NCI-H2196 (cell line): ENCODE measurements around the gene DSTN.

Source experiments
- DNase-seq: peaks from one replicate; lab custom pipeline; 2025; ENCODE audit not compliant: unreplicated experiment; lab: John Stamatoyannopoulos, UW

The DSTN gene

DNA sequence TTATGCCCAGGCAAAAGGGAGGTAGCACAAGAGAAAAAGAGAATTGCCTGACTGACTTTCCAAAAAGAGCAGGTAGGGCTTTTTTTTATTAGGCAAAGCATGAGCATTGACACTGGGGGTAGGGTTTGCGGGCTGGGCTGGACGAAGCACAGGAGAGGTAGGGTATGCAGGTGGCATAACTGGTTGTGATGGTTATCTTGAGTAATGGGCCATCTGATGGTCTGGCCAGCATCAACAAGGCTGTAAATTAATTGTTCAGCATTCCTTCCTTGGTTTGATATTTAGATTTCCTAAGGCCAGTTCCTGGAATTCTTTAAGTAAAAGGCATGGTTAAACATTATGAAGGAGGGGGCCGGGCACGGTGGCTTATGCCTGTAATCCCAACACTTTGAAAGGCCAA, 24.7 kb upstream of the DSTN start:
- DNase-seq, result no peak

DNA sequence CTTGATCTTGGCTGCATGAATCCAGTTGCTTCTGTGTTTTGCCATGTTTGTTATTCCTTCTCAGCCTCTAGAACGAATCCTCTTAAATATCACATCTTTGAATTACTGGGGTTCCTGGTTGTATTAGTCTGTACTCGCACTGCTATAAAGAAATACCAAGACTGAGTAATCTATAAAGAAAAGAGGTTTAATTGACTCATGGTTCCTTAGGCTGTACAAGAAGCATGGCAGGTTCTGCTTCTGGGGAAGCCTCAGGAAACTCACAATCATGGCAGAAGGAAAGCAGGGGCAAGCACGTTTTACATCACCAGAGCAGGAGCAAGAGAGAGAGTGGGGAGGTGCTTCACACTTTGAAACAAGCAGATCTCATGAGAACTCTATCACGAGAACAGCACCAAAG, 20.7 kb upstream of the DSTN start:
- DNase-seq, result no peak

DNA sequence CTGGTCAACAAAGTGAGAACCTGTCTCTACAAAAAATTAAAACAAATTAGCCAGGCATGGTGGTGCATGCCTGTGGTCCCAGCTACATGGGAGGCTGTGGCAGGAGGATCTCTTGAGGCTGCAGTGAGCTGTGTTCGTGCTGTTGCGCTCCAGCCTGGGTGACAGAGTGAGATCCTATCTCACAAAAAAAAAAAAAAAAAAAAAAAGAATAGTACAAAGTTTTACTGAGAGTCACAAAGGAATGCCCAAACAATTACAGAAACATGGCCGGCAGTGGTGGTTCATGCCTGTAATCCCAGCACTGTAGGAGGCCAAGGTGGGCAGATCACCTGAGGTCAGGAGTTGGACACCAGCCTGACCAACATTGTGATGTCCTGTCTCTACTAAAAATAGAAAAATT, 14.8 kb upstream of the DSTN start:
- DNase-seq, result no peak

DNA sequence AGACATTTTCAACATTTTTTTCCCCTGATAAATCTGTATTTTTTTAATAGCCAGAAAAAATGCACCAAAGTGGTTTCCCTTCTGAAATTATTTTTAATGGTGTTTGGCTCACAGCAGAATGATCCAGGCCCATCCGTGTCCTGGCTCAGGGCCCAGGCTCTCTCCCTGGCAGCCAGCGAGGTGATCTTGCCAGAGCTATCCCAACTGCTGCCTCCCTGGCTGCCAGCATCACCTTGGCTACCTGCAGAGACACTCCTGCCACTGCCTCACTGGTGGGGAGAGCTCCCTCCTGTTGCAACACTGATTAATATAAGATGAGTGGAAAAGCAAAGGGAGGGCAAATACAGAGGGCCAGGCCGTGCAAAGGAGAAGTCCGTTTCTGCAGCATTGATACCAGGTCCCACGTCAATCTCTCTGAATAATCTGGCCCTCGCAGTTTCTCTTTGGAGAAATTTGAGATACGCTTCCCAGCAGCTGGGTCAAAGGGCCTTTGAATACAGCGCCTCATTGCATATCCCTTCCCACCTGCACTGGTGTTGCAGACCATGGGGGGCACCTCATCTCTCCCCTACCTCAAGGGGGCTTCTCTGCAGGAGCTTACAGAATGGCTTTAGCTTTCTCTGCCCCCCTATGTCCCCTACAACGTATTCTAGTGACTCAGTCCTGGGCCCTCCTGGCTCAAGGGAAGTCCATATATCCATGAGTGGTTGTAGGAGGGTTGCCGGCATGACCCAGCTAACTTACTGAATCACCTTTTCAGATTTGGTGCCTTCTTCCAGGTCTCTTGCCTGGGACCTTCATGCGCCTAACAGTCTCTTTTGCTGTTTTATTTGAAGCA, 12.8 kb upstream of the DSTN start:
- DNase-seq, result peak; percentile 84

DNA sequence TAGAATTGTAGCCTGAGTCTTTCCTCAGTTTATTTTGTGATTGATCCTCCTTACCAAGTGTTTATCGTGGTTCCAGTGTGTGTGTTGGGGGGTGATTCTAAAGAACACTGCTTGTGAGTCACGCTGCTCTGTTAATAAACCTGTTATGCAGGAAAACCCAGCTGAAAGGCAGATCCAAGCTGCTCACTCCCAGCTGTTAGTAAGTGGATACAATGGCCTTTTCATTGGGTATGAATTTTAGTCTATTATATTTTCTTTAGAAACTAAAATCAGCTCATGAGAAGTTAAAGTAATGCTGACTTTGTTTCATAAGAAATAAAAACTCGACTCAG, 12.2 kb upstream of the DSTN start:
- peak; percentile 72 for DNase-seq

DNA sequence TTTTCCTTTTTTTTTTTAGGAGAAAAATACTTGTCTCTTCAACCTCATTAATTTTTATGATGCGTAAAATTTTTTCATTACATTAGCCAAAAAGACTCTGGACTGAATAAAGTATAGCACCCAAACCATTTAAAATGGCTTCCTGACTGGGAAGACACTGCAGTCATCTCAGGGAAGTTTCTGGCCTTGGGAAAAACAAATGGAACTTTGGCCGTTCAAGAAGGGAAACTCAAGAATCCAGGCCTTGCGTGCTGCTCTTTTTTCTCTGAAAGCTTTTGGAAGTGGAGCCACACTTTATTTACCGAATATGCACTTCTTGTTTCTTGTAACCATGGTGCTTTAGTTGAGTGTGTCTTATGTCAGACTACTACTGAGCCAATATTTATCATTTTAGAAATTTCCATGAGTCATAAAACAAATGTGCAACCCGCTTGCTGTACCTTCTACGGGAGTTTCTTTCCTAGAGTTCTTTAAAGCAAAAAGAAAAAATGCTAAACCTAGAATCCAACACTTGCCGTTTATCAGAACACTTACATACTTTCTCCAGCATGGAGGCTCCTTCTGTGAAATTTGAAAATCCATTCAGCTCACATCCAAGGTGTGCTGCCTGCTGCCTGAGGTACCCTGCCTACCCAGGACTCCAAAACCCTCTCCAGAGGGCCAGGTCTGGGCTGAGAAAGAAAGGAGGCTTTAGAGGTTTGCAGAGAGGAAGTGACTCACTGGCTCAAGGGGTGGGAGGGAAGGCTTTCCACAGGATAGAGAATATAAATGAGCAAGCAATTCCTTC, 11.5 kb upstream of the DSTN start:
- peak; percentile 54 for DNase-seq

DNA sequence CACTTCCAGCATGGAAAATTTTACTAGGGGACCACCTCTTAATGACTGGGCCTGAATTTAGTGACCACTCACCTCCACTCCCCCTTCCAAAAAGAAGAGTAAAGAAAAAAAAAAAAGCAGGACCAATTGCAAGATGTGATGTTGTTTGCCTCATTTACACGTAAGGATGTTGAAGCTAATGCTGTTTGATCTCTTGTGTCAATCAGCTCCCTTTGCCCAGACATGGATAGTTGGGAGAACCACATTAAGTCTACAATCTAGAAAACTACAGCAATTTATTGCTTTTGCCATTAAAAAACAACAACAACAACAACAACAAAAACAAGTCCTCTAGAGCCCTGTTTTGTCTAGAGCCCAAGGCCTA, 11.0 kb upstream of the DSTN start:
- DNase-seq, result no peak

DNA sequence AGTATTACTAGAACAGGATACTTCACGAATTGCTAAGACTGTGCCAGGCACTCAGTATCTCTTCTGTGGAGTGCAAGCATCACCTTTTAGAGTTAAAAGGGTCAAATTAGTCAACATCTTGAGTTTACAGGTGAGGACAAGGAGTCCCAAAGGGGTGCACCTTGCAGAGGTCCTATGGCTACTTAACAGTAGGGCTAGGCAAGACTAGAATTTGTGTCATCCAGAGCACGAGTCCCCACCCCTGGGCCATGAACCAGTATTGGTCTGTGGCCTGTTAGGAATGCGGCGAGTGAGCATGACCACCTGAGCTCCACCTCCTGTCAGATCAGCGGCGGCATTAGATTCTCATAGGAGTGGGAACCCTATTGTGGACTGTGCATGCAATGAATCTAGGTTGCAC, 10.5 kb upstream of the DSTN start:
- DNase-seq, result no peak

DNA sequence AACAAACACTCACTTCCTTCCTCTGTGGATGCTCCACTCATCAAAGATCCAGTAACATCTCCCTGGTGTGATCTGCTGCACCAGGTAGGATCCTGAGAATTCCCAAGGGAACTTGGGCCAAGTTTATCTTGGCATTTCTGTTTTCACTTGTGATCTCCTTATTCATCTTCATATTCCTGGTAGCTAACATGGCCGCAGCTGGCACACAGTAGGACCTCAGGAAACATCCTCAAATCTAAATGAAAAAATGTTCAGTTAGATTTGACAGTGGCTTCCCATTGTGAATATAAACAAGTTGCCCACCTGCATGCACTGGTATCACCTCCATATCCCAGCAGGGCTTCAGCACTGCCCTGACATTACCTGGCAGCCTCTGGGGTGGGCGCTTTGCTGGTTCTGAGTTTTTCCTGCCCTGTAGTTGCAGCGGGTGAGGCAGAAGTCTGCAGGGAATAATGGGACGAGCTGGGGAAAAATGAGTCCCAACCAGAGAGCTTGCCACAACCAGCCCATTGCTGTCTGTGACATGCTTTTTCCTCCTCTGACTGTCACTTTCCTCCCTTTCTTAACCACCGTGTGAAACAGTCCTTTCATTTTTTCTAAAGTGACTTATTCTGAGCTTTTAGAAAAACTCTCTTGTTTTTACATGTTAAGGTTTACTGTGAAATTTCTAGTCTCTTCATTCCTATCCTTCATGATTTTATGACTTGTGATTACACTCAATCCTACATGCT, 9.4 kb upstream of the DSTN start:
- no peak for DNase-seq

DNA sequence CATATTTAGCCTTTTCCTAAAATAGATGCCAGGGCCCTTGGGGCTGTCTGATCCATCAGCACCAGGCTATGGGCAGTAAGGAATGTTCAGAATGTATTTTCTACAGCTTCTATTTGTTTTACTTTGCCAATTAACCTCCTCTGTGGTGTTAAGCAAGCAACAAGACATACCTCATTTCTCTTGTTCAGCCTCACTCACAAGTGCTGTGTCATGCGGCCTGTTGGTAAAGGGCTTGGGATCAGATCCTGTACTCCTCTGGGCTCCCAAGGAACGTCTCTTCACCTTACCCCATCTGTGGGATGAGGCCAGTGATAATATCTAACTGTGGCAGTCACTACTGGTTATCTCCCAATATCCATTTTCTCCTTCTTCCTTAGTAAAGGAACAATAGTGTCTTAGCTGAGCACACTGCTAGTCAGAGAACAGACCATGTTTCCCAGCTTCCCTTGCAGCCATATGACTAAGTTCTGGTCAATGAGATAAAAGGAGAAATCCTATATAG, 7.0 kb upstream of the DSTN start:
- no peak for DNase-seq

DNA sequence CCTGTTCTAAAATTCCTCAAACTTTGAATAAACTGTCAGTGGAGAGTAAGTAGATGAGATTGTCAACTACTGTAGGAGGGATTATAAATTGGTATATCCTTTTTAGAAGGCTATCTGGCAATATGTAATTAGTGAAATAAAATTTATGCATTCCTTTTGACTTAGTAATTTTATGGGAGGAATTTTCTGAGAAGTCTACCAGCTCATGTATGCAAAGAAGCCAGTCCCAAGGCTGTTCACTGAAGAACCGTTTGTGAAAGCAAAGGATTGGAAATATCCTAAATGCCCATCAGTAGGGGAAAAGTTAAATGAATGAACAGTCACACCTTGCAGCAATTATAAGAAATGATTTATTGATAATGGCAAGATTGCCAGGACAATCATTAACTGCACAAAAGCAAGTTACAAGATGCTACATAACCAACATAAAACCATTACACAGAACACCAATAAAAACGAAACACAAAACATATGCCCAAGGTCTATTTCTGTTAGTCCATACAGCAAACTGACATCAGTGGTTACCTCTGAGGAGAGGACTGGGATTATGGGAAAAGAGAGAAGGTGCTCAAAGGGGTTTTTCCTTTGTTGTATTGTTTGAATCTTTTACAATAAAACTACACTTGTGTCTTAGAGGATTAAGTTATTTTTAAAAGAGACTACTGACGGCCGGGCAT, 4.6 kb upstream of the DSTN start:
- DNase-seq, result no peak

DNA sequence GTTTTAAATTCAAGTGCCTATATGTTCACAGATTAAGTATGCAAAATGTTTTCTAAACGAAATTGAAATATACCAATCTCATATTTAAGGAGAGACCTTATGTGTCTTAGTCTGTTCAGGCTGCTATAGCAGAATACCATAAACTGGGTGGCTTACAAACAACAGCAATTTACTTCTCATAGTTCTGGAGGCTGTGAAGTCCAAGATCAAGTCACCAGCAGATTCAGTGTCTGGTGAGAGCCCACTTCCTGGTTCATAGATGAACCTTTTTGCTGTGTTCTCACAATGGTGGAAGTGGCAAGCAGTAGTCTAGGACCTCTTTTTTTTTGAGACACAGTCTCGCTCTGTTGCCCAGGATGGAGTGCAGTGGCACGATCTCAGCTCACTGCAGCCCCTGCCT, 3.5 kb upstream of the DSTN start:
- no peak for DNase-seq

DNA sequence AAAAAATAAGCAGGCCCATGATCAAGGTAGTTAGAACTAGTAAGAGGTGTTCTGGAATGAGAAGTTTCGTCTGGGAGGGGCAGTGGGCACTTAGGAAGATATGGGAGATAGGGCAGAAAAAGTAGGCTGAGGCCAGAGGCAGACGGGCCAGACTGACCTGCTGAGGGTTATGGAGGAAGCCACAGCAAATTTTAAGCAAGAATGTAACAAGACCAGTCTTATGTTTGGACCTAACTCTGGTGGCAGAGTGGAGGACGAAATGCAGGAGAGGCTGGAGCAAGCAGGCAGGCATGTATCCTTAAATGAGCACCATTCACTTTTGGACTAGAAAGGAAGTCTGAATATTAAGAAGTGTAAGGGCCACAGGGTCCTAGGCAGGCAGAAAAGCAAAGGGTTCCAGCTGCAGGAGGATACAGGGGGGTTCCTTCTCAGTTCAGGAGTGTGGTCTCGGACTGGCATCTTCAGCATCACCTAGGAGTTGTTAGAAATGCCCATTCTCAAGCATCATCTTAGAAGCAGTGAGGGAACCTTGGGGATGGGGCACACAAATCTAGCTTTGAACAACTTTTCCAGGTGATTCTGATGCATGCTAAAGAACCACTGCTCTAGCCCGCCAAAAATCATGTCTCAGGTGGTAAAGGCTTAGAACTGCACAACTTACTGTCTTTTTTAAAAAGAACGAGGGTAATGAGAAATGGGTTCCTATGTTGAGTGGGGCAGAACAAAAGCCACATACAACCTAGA, 1.7 kb upstream of the DSTN start:
- DNase-seq, result no peak

DNA sequence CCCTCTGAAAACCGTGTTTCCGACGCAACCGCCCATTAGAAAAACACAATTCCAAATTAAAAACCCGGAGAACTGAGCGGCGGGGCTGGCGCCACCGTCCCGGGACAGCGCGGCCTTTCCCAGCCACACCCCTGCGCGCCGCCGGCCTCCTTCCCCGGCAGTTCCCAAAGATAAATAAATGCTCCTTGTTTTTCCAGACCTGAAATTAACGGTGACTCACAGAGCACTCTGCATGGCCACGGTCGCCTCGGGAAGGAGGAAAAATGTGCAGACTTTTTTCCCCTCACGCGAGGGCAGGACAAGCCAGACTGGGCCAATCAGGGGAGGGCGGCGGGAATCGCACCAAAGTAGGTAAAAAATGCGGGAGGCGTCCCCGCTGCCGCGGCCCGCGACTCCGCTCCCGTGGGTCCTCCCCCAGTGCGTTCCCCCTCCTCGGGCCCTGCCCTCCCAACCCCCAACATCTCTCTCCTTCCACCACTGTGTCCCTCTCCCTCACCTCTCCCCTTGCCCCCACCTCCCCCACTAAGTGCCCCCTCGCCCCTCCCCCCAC, 828 bp upstream of the DSTN start:
- DNase-seq, result peak; percentile 59

DNA sequence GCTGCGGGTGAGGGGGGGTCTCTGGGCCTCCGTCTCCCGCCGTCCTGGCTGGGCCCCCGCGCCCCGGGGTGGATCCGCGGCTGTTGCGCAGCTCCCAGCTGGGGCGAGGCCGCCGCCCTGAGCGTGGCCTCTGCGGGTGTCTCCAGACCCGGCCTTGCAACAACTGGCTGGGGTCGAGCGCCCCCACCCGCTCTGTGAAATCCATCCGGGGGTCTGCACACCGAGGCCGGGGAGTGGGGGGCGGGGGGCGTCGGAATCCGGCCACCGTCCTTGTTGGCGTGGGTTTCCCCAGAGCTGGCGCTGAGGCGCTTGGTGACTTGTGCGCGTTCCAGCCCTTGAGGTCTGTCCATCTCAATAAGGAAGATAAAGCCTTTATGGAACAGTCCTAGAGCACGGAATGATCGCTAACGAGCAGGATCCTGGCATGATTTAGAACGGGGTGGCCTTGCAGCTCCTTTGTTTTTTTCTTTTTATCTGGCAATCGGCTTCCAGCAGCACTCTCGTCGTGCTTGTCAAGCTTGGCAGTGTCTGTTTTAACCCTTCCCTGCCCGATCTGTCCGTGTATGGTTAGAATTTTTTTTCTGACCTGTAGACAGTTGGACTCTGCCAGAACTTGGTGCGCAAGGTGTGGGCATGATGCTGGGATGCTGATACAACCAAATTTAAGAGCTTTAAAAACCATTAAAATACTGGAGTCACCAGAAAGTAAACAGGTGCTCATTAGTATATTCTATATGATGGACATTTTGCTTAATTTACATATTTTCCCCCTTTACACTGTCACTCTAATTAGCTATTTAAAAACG, 675 bp downstream of the DSTN start:
- peak; percentile 41 for DNase-seq

DNA sequence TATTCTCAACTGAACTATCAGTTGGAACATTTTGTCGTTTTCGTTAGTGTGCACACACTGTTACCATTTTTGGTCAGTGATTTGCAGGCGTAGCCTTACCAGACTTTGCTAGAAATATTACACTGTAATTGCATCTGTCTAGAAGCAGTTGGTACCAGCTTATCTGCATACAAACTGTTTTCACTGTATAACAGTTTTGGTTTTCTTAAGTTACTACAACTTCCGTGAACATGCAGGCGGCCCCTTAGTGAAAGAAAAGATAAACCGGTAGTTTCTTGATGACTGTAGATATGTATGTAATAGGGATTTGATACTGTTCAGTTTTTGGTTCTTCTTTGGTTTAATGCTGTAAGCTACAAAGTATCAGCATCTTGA, 1.3 kb downstream of the DSTN start:
- DNase-seq, result no peak

DNA sequence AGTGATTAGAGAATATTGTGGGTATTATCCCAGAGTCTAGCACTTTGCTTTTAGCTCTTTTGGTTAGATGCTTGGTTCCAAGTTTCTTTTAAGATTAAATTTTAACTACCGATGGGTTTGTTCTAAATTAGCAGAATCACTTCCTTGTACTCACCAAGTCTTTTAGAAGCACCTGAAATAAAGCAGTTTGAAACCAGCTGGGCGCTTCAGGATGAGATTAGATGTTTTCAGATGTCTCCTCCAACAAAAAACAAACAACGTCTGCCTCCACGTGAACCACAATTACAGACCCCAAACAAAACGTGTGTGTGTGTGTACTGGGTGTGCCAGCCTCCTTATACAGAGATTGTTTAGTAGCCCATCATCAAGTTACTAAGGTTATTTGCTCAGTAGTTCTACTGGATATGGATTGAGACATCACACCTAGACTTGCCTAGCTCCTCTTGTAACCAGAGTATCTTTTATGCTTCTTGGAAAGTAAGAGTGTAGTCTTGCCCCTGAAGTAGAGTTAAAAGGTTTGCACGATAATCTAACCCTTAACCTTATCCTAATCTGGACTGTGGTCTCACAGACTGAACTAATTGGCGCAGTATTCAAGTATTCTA, 2.3 kb downstream of the DSTN start:
- DNase-seq, result no peak

DNA sequence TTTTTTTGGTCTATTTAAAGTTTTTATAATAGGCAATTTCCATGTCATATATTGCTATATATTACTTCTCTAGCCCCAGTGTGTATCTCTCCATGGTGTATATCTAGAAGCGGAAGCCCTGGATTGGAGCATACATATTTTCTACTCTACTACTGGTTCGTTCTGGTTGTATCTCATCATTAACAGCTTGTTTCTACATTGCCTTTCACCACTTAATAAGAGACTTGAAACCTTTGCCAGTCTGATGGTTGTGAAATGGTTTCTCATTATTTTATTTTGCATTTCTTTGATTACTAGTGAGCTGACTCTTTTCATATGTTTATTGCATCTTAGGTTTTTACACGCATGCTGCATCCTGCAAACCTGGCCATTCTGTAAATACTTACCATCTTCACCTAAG, 3.6 kb downstream of the DSTN start:
- no peak for DNase-seq

DNA sequence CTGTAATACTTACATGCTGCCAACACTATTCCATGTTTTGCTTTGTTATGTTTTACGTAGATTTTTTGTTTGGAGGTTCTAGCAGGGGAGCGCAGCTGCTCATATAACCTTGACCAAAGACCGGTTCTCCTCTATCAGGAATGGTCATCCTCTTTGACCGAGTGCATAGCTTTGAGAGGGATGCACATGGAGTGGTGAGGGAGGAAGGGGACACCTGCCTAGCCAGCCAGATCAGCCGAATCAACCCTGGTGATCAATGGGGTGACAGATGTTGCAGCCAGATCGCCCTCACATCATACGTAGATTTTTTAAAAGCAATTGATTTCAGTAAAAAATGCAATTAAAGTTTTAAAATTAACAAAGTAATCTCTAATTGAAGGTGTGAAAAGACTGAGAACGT, 6.3 kb downstream of the DSTN start:
- DNase-seq, result no peak
